K562 (cell line): ENCODE results near the gene CUEDC2. TPM values are rescaled to one million over a fixed set of nuclear protein-coding genes. Genes with fewer than 3 reads are reported as not detected.

Experiments
- ADNP ChIP-seq: fragments of 200-800 bp; sonication (Bioruptor generic); IDR thresholded peaks from 2 replicates; pipeline ENCODE4 v1.6.1; 2016; ENCODE audit warnings: missing genetic modification characterization, missing compliant biosample characterization
- ARID1B ChIP-seq: fragments of 450-650 bp; IDR thresholded peaks from 2 replicates; pipeline ENCODE4 v1.6.1; 2016; ENCODE audit warnings: antibody characterized with exemption, mild to moderate bottlenecking, inconsistent platforms
- ATF2 ChIP-seq: sonication (generic); formaldehyde crosslinking; IDR thresholded peaks from 2 replicates; pipeline ENCODE4 v1.8.1; 2022; ENCODE audit warnings: missing genetic modification reagents
- CREM ChIP-seq: IDR thresholded peaks from 2 replicates; pipeline ENCODE4 v1.6.1; 2014; ENCODE audit warnings: antibody characterized with exemption, low read depth
- DPF2 ChIP-seq: fragments of 450-650 bp; IDR thresholded peaks from 2 replicates; pipeline ENCODE4 v1.6.1; 2016
- HDAC2 ChIP-seq: fragments of 450-650 bp; IDR thresholded peaks from 2 replicates; pipeline ENCODE4 v1.6.1; 2016; ENCODE audit warnings: mild to moderate bottlenecking
- JUN ChIP-seq, 2 experiments: sonication (generic) in 1 of 2; formaldehyde crosslinking in 1 of 2; IDR thresholded peaks; 2 replicates each; pipeline versions ENCODE4 v1.6.1 to v1.8.0; 2012 to 2022; ENCODE audit warnings: borderline replicate concordance in 2 of 2, mild to moderate bottlenecking in 2 of 2, improper control_type of control experiment in 1 of 2, low read depth in 1 of 2, low read length in 1 of 2, missing genetic modification reagents in 1 of 2
- JUNB ChIP-seq: fragments of 450-650 bp; formaldehyde crosslinking; conservative IDR thresholded peaks from 2 replicates; pipeline ENCODE4 v1.4.0; 2020; ENCODE audit warnings: mild to moderate bottlenecking
- JUND ChIP-seq, 2 experiments: IDR thresholded peaks; 2 replicates in 1 of 2; 3 replicates in 1 of 2; pipeline ENCODE4 v1.6.1; 2011; ENCODE audit warnings: borderline replicate concordance in 2 of 2, low read depth in 2 of 2, low read length in 2 of 2, improper control_type of control experiment in 1 of 2, missing biosample characterization in 1 of 2, missing genetic modification characterization in 1 of 2, missing genetic modification reagents in 1 of 2
- L3MBTL2 ChIP-seq: fragments of 450-650 bp; IDR thresholded peaks from 2 replicates; pipeline ENCODE4 v1.6.1; 2016; ENCODE audit warnings: mild to moderate bottlenecking, moderate library complexity
- NR2C1 ChIP-seq, 2 experiments: fragments of 450-650 bp; IDR thresholded peaks; 2 replicates each; pipeline ENCODE4 v1.6.1; 2017; ENCODE audit warnings: mild to moderate bottlenecking in 2 of 2, antibody characterized with exemption in 1 of 2, inconsistent platforms in 1 of 2, missing compliant biosample characterization in 1 of 2, missing genetic modification characterization in 1 of 2
- NR4A1 ChIP-seq, 2 experiments: fragments of 250-450 bp in 1 of 2; fragments of 450-650 bp in 1 of 2; sonication (Bioruptor Pico) in 1 of 2; IDR thresholded peaks; 2 replicates each; pipeline versions ENCODE4 v1.4.0 to v1.6.1; 2016 to 2020; ENCODE audit warnings: mild to moderate bottlenecking in 2 of 2, missing compliant biosample characterization in 1 of 2, missing genetic modification characterization in 1 of 2, moderate library complexity in 1 of 2
- PKNOX1 ChIP-seq: fragments of 450-650 bp; IDR thresholded peaks from 2 replicates; pipeline ENCODE4 v1.6.1; 2016
- POLR2A ChIP-seq: fragments of 450-650 bp; conservative IDR thresholded peaks from 2 replicates; pipeline ENCODE4 v1.6.1; 2016
- ZFP1 ChIP-seq: fragments of 450-650 bp; formaldehyde crosslinking; IDR thresholded peaks from 2 replicates; pipeline ENCODE4 v1.4.0; 2020; ENCODE audit warnings: mild to moderate bottlenecking, mixed read lengths
- ZFP36 ChIP-seq: fragments of 150-350 bp; IDR thresholded peaks from 2 replicates; pipeline ENCODE4 v1.6.1; 2018; ENCODE audit warnings: low read length, low read depth; ENCODE audit not compliant: partially characterized antibody
- ZNF592 ChIP-seq: fragments of 450-650 bp; IDR thresholded peaks from 2 replicates; pipeline ENCODE4 v1.6.1; 2017; ENCODE audit warnings: antibody characterized with exemption, mild to moderate bottlenecking
- polyA plus RNA-seq, 8 experiments: library from polyadenylated mRNA; depleted of rRNA in 4 of 8; stranded (reverse) in 5 of 8; unstranded in 3 of 8; fragments of >200 nt; fragmentation: Nextera tagmentation in 2 of 8; fragmentation: Illumina TruSeq in 1 of 8; extraction: Ambion mirVana in 2 of 8; extraction: Trizol in 1 of 8; gene quantifications; 2 replicates each; pipeline versions ENCODE4 v1.2.1 to v1.2.3, GENCODE V29; 2011 to 2014; ENCODE audit warnings: inconsistent platforms in 1 of 8, missing spikeins in 1 of 8
- total RNA-seq, 7 experiments: library from RNA; depleted of rRNA in 6 of 7; stranded (reverse); fragments of >200 nt in 6 of 7; fragmentation: Illumina TruSeq in 2 of 7; extraction: Trizol in 2 of 7; gene quantifications; 2 replicates each; pipeline versions ENCODE4 v1.2.1 to v1.2.3, GENCODE V29; 2011 to 2021; ENCODE audit warnings: low replicate concordance in 1 of 7

CUEDC2 gene
- total and polyA plus RNA-seq, 9 of the 15 experiments (the other 6 are each of a cell fraction or from before 2014, with no cell fraction given), result 8.5 to 48.9 (median 27.4) TPM

- peak; percentile 83 for TF ChIP-seq ZNF592
- TF ChIP-seq ADNP (tag), result 0 out of 2 replicates have a peak, but pooled peaks have one; percentile 24
- no peak for TF ChIP-seq ZFP1
- TF ChIP-seq HDAC2, result peak; percentile 47; the same call in 1 of the 2 replicates
- TF ChIP-seq NR2C1 (IDR thresholded peaks at IDR 0.05), result no peak
- TF ChIP-seq NR2C1 (tag; IDR thresholded peaks at IDR 0.05), result 0 out of 2 replicates have a peak, but pooled peaks have one; percentile 37
- peak; percentile 88 for TF ChIP-seq ZFP36
- 0 out of 2 replicates have a peak, but pooled peaks have one; percentile 49 for TF ChIP-seq DPF2
- TF ChIP-seq L3MBTL2, result peak; percentile 51; the same call in 1 of the 2 replicates
- peak; percentile 38 for TF ChIP-seq PKNOX1
- TF ChIP-seq POLR2A, result no peak
- TF ChIP-seq JUN (IDR thresholded peaks at IDR 0.05; ENCODE audit: borderline replicate concordance, low read depth, low read length), result peak; percentile 96
- peak; percentile 88 for TF ChIP-seq JUN (CRISPR knock-in tag; IDR thresholded peaks at IDR 0.05; ENCODE audit: borderline replicate concordance)
- peak; percentile 57 for TF ChIP-seq ARID1B
- peak; percentile 98 for TF ChIP-seq JUND (IDR thresholded peaks at IDR 0.05; ENCODE audit: borderline replicate concordance, low read depth, low read length)
- peak; percentile 97 for TF ChIP-seq JUND (tag; IDR thresholded peaks at IDR 0.05; ENCODE audit: borderline replicate concordance, low read depth, low read length)
- no peak for TF ChIP-seq NR4A1 (CRISPR knock-in tag; IDR thresholded peaks at IDR 0.05)
- TF ChIP-seq NR4A1 (tag; IDR thresholded peaks at IDR 0.05), result 0 out of 2 replicates have a peak, but pooled peaks have one; percentile 27
- TF ChIP-seq ATF2 (CRISPR knock-in tag), result peak; percentile 74; the same call in 1 of the 2 replicates
- TF ChIP-seq CREM, result peak; percentile 62
- peak; percentile 83 for TF ChIP-seq JUNB (CRISPR knock-in tag)
Observed at GRCh38 chr10:102452672-102453340, 20.4 kb upstream of the CUEDC2 start (continued).
